ENCODE results near the gene RAB37.

DNA sequence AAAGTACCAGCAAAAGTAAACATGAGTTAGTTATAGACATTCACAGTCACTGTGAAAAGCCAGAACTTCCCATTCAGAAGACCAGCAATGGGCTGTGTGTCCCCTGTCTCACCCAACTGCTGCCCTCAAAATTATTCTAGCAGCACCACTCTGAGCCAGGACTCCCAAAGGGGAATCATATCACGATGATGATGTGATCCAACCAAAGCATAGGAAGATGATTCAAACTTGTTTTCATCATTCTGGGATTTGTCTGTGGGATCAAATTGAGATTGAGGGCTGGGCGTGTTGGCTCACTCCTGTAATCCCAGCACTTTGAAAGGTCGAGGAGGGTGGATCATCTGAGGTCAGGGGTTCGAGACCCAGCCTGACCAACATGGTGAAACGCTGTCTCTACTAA, 45.5 kb downstream of the RAB37 start:
- no peak for TF ChIP-seq TAF1 (IDR thresholded peaks at IDR 0.05; ENCODE audit: low read depth)
- TF ChIP-seq RAD21 (conservative IDR thresholded peaks at IDR 0.05) = no peak
- TF ChIP-seq, protein P1, sequence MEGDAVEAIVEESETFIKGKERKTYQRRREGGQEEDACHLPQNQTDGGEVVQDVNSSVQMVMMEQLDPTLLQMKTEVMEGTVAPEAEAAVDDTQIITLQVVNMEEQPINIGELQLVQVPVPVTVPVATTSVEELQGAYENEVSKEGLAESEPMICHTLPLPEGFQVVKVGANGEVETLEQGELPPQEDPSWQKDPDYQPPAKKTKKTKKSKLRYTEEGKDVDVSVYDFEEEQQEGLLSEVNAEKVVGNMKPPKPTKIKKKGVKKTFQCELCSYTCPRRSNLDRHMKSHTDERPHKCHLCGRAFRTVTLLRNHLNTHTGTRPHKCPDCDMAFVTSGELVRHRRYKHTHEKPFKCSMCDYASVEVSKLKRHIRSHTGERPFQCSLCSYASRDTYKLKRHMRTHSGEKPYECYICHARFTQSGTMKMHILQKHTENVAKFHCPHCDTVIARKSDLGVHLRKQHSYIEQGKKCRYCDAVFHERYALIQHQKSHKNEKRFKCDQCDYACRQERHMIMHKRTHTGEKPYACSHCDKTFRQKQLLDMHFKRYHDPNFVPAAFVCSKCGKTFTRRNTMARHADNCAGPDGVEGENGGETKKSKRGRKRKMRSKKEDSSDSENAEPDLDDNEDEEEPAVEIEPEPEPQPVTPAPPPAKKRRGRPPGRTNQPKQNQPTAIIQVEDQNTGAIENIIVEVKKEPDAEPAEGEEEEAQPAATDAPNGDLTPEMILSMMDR (IDR thresholded peaks at IDR 0.05; ENCODE audit: poor library complexity, severe bottlenecking) = no peak
- no peak for TF ChIP-seq EZH2 (IDR thresholded peaks at IDR 0.05; ENCODE audit: borderline replicate concordance, insufficient read depth, low read length, poor library complexity, severe bottlenecking)
- TF ChIP-seq, protein P2, sequence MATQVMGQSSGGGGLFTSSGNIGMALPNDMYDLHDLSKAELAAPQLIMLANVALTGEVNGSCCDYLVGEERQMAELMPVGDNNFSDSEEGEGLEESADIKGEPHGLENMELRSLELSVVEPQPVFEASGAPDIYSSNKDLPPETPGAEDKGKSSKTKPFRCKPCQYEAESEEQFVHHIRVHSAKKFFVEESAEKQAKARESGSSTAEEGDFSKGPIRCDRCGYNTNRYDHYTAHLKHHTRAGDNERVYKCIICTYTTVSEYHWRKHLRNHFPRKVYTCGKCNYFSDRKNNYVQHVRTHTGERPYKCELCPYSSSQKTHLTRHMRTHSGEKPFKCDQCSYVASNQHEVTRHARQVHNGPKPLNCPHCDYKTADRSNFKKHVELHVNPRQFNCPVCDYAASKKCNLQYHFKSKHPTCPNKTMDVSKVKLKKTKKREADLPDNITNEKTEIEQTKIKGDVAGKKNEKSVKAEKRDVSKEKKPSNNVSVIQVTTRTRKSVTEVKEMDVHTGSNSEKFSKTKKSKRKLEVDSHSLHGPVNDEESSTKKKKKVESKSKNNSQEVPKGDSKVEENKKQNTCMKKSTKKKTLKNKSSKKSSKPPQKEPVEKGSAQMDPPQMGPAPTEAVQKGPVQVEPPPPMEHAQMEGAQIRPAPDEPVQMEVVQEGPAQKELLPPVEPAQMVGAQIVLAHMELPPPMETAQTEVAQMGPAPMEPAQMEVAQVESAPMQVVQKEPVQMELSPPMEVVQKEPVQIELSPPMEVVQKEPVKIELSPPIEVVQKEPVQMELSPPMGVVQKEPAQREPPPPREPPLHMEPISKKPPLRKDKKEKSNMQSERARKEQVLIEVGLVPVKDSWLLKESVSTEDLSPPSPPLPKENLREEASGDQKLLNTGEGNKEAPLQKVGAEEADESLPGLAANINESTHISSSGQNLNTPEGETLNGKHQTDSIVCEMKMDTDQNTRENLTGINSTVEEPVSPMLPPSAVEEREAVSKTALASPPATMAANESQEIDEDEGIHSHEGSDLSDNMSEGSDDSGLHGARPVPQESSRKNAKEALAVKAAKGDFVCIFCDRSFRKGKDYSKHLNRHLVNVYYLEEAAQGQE (IDR thresholded peaks at IDR 0.05; ENCODE audit: borderline replicate concordance) = no peak
- no peak for TF ChIP-seq POLR2AphosphoS5 (IDR thresholded peaks at IDR 0.05)
- TF ChIP-seq EP300 (conservative IDR thresholded peaks at IDR 0.05; ENCODE audit: poor library complexity, severe bottlenecking) = no peak
- no peak for TF ChIP-seq SMC3 (conservative IDR thresholded peaks at IDR 0.05; ENCODE audit: poor library complexity)
